ENCODE data around the gene KCNK3. TPM values are rescaled to one million over a fixed set of nuclear protein-coding genes. Genes with fewer than 3 reads are reported as not detected.

KCNK3 gene
- total and polyA plus RNA-seq, 2 of the 13 experiments (the other 11 are each of a cell fraction or from before 2014, with no cell fraction given): not detected

DNA sequence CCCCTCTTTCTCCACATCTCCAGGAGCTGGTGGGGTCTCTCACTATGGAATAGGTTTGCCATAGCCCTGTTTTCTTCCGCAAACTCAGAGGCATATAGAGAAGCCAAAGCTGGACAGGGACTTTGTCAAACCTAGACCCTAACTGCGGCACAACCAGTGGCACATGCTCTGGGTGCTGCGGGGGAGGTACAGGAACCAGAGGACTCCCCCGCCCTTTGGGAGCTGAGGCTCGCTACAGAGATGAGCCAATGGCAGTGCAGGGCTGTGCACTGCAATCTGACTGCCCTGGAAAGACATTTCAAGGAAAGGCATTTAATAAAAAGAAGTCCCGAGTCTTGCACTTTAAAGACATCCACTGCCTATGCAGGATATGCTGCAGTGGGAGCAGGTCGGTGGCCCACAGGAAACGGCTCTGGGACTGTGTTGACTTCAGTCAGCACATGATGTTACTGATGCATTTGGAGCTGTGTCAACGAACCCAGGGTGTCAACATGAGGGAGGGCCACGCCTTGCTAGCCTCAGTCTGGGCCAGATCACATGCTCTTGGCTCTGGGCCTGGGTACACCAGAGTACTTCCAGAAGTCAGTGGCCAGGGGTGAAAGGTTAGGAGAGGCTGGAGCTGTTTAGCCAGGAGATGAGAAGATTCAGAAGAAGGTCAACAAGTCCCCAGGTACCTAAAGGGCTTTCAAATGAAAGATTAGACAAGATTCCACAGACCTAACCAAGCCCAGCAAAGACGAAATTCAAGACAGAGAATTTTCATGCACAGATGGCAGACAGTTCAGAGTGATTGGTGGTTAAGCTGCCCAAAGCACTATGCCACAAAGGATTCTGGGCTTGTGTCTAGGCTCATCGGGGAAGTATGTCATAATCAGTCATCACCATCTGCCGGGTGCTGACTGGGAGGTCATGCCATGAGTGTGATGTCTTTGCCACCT, 79.8 kb downstream of the KCNK3 start (continued):
- TF ChIP-seq, protein P1, sequence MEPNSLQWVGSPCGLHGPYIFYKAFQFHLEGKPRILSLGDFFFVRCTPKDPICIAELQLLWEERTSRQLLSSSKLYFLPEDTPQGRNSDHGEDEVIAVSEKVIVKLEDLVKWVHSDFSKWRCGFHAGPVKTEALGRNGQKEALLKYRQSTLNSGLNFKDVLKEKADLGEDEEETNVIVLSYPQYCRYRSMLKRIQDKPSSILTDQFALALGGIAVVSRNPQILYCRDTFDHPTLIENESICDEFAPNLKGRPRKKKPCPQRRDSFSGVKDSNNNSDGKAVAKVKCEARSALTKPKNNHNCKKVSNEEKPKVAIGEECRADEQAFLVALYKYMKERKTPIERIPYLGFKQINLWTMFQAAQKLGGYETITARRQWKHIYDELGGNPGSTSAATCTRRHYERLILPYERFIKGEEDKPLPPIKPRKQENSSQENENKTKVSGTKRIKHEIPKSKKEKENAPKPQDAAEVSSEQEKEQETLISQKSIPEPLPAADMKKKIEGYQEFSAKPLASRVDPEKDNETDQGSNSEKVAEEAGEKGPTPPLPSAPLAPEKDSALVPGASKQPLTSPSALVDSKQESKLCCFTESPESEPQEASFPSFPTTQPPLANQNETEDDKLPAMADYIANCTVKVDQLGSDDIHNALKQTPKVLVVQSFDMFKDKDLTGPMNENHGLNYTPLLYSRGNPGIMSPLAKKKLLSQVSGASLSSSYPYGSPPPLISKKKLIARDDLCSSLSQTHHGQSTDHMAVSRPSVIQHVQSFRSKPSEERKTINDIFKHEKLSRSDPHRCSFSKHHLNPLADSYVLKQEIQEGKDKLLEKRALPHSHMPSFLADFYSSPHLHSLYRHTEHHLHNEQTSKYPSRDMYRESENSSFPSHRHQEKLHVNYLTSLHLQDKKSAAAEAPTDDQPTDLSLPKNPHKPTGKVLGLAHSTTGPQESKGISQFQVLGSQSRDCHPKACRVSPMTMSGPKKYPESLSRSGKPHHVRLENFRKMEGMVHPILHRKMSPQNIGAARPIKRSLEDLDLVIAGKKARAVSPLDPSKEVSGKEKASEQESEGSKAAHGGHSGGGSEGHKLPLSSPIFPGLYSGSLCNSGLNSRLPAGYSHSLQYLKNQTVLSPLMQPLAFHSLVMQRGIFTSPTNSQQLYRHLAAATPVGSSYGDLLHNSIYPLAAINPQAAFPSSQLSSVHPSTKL (CRISPR knock-in tag; IDR thresholded peaks at IDR 0.05): peak; percentile 86
- TF ChIP-seq FOXA1 (IDR thresholded peaks at IDR 0.05) (no peak; the same call in 1 of the 2 replicates), FOXA1 (CRISPR knock-in tag; IDR thresholded peaks at IDR 0.05) (peak; percentile 98), CENPT (CRISPR knock-in tag; IDR thresholded peaks at IDR 0.05; ENCODE audit: low read depth) (no peak), SALL1 (CRISPR knock-in tag; IDR thresholded peaks at IDR 0.05) (peak; percentile 90), ADNP (CRISPR knock-in tag; IDR thresholded peaks at IDR 0.05) (no peak), SOX5 (CRISPR knock-in tag; IDR thresholded peaks at IDR 0.05; ENCODE audit: borderline replicate concordance) (peak; percentile 84), NFIC (IDR thresholded peaks at IDR 0.05; ENCODE audit: low read length) (no peak), NFE2L1 (CRISPR knock-in tag; IDR thresholded peaks at IDR 0.05; ENCODE audit: borderline replicate concordance) (no peak), ZNF335 (CRISPR knock-in tag; IDR thresholded peaks at IDR 0.05) (peak; percentile 81; the same call in 1 of the 2 replicates), HNRNPUL1 (IDR thresholded peaks at IDR 0.05; ENCODE audit: low read depth, low read length) (no peak), ZNF761 (CRISPR knock-in tag; conservative IDR thresholded peaks at IDR 0.05) (no peak), CENPX (CRISPR knock-in tag; IDR thresholded peaks at IDR 0.05) (no peak)
- TF ChIP-seq, protein P2, sequence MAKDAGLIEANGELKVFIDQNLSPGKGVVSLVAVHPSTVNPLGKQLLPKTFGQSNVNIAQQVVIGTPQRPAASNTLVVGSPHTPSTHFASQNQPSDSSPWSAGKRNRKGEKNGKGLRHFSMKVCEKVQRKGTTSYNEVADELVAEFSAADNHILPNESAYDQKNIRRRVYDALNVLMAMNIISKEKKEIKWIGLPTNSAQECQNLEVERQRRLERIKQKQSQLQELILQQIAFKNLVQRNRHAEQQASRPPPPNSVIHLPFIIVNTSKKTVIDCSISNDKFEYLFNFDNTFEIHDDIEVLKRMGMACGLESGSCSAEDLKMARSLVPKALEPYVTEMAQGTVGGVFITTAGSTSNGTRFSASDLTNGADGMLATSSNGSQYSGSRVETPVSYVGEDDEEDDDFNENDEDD (CRISPR knock-in tag; IDR thresholded peaks at IDR 0.05; ENCODE audit: borderline replicate concordance): peak; percentile 80; the same call in 1 of the 2 replicates
- TF ChIP-seq, protein P3, sequence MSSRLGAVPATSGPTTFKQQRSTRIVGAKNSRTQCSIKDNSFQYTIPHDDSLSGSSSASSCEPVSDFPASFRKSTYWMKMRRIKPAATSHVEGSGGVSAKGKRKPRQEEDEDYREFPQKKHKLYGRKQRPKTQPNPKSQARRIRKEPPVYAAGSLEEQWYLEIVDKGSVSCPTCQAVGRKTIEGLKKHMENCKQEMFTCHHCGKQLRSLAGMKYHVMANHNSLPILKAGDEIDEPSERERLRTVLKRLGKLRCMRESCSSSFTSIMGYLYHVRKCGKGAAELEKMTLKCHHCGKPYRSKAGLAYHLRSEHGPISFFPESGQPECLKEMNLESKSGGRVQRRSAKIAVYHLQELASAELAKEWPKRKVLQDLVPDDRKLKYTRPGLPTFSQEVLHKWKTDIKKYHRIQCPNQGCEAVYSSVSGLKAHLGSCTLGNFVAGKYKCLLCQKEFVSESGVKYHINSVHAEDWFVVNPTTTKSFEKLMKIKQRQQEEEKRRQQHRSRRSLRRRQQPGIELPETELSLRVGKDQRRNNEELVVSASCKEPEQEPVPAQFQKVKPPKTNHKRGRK (CRISPR knock-in tag; IDR thresholded peaks at IDR 0.05): no peak
- TF ChIP-seq, protein P4, sequence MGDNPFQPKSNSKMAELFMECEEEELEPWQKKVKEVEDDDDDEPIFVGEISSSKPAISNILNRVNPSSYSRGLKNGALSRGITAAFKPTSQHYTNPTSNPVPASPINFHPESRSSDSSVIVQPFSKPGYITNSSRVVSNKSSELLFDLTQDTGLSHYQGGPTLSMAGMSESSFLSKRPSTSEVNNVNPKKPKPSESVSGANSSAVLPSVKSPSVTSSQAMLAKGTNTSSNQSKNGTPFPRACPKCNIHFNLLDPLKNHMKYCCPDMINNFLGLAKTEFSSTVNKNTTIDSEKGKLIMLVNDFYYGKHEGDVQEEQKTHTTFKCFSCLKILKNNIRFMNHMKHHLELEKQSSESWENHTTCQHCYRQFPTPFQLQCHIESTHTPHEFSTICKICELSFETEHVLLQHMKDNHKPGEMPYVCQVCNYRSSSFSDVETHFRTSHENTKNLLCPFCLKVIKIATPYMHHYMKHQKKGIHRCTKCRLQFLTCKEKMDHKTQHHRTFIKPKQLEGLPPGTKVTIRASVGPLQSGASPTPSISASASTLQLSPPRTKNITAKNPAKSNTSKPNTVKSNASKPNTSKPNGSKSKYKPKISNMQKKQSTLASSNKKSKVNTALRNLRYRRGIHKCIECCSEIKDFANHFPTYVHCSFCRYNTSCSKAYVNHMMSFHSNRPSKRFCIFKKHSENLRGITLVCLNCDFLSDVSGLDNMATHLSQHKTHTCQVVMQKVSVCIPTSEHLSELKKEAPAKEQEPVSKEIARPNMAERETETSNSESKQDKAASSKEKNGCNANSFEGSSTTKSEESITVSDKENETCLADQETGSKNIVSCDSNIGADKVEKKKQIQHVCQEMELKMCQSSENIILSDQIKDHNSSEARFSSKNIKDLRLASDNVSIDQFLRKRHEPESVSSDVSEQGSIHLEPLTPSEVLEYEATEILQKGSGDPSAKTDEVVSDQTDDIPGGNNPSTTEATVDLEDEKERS (CRISPR knock-in tag; IDR thresholded peaks at IDR 0.05): no peak
- TF ChIP-seq, protein P5, sequence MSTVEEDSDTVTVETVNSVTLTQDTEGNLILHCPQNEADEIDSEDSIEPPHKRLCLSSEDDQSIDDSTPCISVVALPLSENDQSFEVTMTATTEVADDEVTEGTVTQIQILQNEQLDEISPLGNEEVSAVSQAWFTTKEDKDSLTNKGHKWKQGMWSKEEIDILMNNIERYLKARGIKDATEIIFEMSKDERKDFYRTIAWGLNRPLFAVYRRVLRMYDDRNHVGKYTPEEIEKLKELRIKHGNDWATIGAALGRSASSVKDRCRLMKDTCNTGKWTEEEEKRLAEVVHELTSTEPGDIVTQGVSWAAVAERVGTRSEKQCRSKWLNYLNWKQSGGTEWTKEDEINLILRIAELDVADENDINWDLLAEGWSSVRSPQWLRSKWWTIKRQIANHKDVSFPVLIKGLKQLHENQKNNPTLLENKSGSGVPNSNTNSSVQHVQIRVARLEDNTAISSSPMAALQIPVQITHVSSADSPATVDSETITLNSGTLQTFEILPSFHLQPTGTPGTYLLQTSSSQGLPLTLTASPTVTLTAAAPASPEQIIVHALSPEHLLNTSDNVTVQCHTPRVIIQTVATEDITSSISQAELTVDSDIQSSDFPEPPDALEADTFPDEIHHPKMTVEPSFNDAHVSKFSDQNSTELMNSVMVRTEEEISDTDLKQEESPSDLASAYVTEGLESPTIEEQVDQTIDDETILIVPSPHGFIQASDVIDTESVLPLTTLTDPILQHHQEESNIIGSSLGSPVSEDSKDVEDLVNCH (CRISPR knock-in tag; IDR thresholded peaks at IDR 0.05): no peak

All from HepG2 (cell line).